Activated CD4-positive, alpha-beta T cell treated with anti-CD3 and anti-CD28 coated beads for 4 hours (primary cell): Measurements from ENCODE around the gene HERC2.
"Not testable (repeated sequence)": the region's sequence is repeated elsewhere in the genome, so short reads cannot be mapped to it uniquely, and the experiment has no call there.

Experiments used
- DNase-seq, 2 donors: peaks; one replicate each; pipeline ENCODE4 v3.0.0-alpha.2; 2020

Gene HERC2

DNA sequence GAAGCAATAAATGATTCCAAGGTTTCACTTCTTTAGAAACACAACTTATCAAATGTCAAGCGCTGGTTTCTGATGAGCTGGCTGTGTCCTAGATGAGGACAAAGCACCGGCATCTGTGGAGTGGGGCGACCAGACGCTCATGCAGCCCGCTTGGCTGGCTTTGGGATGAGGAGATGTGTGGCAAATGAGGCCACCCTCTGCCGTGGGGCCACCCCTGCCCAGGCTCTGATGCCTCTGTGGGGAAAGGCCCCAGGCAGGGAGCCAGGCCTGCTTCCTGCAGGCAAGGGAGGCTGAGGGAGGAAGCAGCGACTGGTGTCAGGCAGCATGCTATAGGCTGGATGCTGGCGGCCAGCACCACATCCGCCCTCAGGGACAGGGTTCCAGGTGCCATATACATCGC is 102.9 kb downstream of the HERC2 start:
- DNase-seq = no peak

DNA sequence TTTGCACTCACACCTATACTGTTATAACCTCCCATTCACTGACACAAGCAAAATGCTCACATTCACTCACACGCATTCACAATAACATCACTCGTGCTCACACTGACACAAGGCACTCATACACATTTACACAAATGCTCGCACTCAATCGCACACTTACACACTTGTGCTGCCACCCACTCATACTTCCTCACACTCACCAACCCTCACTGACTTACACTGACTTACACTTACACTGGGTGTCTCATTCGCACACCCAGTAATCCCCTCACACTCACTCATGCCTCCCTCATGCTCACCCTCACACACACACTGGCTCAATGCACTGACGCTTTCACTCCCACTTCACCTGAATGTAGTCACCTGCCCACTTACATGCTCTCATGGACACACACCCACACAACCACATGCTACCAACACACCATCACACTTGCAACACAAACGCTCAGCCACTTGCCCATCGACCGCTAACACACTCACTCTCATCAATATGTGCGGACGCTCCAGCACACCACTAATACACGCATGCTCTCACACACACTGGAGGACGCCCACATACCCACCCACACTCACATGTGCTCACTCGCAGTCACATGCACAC is 104.9 kb downstream of the HERC2 start:
- not testable (repeated sequence) for DNase-seq

DNA sequence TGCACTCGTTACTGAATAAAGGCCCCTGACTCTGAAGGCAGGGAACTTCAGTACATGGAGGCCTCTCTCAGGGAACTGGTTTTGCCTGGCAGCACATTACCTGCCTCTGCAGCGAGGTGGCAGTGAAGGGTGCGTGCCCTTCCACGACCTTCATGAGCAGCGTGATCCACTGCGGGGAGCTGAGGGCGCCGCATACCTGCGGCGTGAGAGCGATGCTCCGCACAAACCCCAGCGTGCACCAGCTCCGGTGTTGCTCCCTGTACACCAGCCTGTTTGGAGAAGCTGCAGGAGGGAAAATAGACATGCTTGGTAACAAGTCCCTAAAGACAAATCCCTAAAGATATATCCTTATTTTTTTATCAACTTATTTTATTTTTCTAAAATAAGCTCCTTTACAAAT is 106.5 kb downstream of the HERC2 start:
- not testable (repeated sequence) for DNase-seq

DNA sequence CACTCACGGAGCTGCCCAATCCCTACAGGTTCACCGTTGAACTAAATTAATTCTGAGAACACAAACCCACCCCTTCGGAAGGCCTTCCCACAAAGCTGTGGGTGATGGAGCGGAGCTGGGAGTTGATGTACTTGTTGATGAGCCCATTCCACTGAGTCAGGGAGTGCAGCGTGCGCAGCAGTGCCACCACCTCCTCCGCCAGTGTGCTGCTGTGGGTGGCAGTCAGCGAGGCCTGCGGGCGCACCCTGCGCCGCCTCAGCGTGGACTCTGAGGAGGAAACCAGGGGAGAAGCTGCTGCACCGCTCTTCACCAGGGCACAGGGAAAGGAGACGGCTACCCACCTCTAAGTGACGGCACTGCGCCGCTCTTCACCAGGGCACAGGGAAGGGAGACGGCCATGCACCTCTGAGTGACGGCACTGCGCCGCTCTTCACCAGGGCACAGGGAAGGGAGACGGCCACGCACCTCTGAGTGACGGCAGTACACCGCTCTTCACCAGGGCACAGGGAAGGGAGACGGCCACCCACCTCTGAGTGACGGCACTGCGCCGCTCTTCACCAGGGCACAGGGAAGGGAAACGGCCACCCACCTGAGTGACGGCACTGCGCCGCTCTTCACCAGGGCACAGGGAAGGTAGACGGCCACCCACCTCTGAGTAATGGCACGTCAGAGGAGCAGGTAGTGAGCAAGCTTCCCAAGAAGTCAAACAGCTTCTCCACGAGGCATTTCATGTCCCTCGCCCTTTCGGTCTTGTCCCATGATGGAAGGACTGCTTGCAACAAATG is 107.8 kb downstream of the HERC2 start:
- not testable (repeated sequence) for DNase-seq

DNA sequence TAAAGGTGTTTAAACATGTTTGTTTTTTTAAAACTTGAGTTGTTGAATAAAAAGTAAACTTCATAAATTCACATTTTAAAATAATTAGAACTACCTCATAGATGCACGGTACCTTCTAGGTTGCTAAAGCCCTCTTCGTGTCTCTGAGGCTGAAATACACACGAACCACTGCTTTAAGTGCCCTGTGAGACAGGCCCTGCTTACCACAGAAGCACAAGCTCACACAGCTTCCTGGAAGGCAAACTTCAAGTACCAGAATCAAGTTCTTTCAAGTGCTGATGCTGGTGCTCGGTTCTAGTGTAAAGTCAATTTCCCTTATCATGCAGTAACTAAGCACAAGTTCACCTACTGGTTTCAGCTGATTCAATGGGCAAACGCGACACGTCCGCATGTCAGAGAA is 108.6 kb downstream of the HERC2 start:
- DNase-seq = not testable (repeated sequence)

DNA sequence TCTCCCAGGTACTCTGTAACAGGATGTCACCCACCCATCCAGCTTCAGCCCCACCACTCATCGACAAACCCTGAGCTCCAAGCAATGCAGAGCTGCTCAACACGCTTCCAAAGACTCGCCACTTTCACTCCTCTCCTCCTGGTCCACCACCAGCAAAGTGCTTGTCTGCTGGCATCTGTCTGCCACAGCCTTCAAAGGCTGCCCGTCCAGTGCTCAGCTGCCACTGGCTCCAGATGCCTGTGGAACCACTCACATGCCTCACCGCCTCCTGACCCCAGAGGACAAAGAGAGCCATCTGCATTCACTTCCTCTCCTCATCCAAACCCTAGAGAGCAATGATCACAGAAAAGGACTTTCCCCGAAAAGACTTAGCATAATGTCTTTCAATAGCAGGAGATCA is 113.4 kb downstream of the HERC2 start:
- DNase-seq = no peak

DNA sequence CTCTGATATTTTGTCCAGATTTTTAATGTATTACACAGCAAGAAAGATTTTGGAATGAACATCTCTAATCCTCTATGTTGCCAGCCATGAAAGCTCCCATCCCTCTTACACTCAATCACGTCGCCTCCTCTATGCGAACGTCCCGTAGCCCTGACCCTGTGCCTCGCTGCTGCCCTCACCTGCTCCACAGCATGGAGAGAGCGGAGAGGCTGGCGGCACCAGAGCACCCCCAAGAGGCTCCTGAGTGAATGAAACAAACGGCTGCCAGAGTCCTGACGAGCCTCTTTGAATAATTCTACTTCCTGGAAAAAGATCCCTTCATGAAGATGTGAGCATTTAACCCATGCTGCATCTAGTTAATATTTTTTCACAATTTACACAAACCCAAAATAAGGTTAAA is 116.3 kb downstream of the HERC2 start:
- not testable (repeated sequence) for DNase-seq

DNA sequence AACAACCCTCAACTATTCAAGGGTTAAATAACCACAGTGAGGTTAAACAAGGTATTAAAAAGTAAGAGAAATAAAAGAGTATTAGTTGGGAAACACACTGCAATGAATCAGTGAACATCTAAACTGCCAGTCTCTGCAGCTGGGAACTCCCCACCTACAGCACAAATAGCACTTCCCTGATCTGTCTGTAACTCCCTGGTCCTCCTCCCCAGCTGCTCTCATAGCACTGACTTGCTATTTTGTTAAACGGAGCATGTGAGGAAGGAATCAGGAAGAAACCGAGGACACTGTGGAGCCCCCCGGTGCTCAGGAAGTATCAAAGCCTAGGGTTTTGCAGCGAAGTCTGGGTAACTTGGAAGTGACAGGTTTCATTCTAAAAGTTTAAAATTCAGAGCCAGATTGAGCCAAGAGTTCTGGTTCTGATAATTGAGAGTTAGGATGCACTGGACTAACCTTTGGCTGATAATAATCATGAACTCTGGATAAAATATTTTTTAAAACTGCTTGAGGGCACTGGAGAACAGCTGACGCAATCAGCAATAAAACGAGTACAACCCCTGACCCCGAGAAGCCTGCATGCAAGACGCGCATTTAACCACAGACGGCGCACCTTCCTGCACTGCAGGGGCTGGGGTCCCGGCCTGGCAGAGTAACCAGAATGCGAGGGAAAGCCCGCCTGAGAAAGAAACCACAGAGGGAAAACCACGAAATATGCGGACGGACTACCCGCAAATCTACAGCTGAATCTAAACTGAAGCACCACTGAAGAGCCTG is 118.7 kb downstream of the HERC2 start:
- not testable (repeated sequence) for DNase-seq

DNA sequence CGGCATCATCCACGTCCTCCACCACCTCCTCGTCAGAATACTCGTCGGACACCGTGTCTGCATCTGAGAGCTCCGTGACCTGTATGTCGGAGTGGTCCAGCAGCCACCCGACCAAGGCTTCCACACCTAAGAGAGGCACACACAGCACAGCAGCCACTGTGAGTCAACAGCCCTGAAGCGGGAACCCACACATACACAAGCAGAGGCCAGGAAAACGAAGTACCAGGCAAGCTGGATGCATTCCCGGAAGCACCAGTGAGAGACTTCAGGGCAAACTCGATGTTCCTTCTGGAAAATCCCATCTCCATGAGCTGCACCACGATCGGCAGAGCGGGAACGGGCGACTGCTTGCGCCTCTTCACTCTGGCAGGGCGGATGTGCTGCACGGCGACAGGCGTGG is 119.9 kb downstream of the HERC2 start:
- DNase-seq = not testable (repeated sequence)

DNA sequence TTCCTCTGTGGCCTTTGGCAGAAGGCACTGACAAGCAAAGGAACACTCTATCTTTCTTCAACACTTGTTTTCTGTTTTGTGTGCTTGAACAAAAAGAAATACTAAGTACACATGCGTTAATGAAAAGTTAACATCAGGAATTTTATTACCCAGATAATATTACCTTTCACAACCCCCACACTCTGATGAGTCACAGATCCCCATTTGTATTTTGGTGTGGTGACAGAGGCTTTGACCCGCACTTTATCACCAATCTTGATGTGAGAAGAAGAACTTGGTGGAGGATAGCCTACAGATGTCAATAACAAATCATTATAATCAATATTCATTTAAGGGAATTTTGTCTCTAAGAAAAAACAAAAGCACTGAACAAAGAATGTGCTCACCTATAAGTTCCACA is 123.8 kb downstream of the HERC2 start:
- not testable (repeated sequence) for DNase-seq

DNA sequence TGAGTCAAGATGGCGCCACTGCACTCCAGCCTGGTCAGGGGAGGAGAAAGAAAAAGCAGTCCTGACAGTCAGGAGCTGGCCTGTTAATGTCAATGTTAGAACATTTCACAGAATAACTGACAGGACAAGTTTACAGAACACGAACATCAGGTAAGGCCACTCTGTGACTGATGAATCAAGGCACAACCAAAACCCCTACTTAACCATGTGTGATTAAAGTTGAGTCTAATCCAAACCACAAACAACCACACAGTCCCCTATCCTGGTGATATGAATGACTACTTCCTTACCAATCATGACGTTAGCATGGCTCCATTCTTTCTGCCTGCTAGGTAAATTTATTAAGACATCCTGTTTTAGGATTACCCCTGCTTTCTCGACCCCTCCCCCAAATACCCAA is 124.3 kb downstream of the HERC2 start:
- DNase-seq = not testable (repeated sequence)

DNA sequence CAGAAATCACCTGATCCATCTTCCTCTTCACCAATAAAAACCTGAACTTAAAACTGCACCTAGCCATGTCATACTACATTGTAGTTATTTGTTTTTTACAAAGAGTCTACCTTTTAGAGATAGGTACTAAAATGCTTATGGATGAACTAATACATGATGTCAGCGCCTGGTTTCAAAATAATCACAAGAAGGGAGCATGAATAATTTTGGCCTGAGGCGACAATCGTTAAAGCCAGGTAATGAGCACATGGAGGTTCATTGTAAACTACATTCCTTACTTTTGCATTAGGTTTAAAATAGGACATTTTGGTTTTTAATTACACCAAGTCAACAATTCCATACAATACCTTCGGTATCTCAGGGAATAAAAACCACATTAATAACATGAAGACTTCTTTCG is 125.4 kb downstream of the HERC2 start:
- not testable (repeated sequence) for DNase-seq

DNA sequence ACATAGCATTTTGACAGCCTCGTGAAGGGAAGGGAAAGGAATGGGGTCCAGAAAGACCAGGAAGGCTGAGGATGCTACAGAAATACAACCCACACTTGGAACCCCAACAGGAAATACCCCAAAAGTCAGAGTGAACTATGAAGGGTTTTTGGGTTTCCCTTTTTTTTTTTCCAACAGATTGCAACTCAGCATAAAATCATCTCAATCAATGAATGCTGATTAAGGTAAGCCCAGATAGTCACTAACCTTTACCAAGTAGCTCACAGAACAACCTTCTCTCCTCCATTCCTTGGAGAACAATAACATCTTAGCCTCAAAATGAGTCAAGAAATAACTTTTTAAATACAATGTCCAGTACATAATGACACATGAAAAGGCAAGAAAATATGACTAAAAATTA is 129.2 kb downstream of the HERC2 start:
- no peak for DNase-seq

DNA sequence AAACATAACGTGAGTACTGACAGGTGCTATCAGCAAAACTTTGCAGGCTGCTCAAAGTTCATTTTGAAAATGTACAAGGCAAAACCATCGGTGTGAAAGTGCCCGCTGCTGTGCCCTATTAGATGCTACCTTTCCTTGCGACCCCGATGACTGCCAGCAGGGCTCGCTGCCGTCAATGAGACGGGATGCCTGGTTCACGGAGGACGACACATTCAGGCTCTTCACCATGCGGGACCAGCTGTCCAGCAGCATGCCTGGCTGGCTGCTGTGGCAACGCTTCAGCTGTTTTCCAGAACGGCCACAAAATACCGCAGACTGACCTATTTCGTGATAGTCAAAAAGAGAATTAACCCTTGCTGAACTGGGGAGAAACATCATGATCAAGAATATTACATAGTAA is 130.1 kb downstream of the HERC2 start:
- DNase-seq = no peak

DNA sequence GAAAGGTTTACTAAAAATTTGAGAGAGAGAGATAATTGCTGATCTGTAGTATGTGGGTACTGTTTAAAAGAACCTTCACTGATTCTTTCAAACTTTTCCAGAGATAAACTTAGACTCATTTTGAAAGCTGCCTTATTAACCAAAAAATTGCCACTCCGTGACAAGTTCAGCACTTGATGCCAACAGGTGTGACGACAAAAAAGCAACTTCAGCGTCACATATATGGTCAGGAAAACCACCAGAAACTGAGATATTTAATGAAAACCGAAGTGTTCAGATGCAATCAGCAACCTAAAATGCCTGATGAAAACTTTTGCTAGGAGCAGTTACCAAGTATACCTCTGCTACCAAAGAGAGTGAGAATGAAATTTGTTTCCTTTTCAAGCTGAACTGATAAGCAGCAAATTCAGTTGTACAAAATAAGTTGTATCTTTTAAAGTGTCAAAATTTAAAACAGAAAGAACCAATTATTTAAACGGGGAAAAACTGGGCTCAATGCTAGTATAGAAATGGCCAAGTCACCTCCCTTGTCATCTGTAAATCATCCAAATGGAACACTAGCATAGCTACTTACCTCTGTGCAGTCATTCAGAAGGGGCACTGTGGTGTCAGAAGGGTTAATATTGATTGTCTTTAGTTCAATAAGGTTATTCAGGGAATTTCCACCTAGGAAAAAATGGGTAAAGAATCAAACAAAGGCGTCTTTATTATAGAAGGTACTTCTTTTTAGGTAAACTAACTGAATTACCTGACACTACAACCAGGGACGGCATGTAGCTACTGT is 131.4 kb downstream of the HERC2 start:
- DNase-seq = no peak

DNA sequence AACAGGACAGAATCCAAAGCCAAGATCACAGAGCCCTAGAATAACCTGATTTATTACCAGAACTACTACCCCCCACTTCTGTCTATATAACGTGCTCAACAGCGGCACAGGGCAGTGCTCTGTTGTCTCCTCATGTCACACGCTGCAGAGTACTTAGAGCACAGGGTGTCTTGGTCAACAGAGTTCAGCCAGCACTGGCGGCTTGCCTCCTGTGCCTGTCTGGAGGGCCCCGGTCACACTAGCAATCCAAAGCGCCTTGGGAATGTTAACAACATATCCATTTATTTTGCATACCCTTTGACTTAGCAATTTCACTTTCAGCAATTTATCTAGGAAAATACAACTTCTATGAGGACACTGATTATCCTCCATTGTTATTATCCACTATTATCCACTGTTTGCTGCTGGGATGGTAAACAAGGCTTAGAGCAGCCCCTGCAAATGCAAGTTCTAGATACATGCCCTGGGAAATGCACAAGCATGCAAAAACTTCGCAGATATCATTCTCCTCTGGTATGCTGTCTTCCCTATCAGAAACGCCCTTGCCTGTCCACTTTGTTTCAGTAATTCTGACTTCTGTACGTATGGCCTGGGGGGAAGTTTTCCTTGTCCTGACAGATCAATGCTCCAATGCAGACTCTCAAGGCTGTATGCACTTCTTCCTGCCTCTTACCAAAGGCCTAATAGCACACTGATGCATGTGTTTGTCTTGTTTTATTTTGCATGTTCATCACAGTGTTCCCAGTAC is 136.7 kb downstream of the HERC2 start:
- no peak for DNase-seq

DNA sequence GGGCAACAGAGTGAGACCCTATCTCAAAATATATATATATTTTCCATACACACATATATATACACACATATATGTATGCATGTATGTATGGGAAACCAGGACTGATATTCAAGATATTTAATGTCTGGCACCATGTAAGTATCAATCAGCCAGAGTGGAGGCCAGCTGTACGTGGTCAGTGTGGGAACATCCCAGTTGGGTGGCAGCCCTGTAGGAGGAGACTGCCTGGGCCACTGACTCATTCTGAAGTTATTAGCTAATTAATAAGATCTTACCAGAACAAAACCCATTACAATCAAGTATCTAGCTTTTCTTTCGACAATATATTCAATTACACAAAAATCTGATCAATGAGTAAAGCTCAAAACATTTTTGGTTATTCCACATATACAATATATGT is 137.8 kb downstream of the HERC2 start:
- no peak for DNase-seq

DNA sequence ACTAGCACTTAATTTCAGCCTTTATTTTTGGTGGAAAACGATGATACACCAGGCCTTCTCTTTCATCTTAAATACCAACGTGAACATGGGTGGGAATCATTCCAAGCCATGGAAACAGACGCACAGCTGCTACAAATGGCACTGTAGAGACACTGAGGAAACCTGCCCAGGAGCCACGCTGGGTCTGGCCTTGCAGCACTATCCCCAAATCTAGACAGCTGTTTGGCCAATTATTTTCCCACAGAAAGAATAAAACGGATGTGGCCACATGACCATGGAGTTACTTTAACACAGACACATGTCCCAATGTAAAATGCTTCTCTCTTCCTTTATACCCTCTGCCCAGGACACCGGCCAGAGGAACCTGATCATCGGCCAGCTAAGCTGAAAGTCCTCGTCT is 139.2 kb downstream of the HERC2 start:
- no peak for DNase-seq

DNA sequence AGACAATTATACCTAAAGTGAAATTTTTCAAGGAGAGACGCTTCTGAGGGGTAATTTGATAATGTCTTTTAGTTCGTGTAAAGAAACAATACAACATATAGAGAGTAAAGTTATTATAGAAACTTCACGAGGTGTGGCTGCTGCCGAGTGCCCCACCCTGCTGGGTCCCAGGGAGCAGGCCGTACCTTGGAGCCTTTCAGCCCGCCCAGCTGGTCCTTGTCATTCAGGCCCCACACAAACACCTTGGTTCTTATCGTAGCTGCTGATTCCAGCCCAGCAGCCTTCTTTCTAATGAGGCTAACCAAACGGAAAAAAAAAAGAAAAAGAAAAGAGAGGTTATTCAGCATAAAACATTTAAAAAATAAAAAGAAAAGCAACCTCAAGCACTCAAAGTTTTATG is 139.8 kb downstream of the HERC2 start:
- DNase-seq = no peak

DNA sequence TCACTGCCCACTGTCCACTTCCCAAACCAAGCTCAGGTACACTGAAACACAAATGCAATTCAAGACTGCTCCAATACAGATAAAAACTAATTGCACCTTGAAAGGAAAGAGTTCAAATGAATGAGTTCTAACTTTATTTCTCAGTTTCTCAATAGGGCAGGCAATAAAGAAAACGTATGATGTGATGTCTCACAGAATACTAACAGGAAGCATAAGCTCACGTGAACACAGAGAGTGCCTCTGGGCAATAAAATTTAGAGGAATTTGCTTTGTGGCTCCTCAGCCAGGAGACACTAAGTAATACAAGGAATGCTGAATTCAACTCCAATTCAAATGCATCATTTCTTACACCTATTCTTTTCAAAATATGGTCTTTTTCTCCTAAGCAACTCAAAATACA is 140.6 kb downstream of the HERC2 start:
- no peak for DNase-seq

DNA sequence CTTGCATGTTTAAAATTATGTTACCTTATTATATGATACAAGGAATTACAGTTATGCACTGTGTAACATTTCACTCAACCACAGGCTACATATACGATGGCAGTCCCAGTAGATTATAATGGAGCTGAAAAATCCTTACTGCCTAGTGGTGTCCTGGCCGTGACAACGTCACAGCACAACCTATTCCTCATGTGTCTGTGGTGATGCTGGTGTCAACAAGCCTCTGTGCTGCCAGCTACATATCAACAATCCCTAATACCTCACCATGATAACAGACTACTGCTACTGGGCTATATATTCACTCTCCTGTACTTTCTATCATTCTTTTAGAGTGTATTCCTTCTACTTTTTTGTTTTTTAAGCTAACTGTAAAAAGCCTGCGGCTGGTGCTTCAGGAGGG is 142.7 kb downstream of the HERC2 start:
- DNase-seq = no peak

DNA sequence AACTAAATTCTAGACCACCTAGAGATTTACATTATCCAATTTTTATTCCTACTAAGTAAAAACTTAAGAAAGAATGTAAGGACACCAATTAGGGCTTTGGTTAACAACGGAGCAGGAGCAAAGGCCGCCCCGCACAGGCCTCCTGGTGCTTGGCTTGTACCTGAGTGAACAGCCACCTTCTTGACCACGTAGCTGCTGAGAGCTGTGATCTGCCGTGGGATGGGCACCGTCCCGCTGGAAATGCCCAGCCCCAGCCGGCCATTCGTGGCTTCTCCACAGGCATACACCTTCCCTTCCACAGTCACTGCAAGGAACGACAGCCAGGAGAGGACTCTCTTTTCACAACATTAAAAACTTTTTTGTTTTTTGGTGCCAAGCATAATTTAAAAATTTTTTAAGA is 143.3 kb downstream of the HERC2 start:
- no peak for DNase-seq
